ENCODE data around the gene THADA.
A peak's percentile ranks its signal among the peaks of the same experiment; 100 is the strongest.
"Not testable (repeated sequence)": the region's sequence is repeated elsewhere in the genome, so short reads cannot be mapped to it uniquely, and the experiment has no call there.

Gene THADA

GRCh38 chr2:43412114-43412753 lies 183.6 kb downstream of the THADA start:
- in situ Hi-C loops (cut with HindIII; ENCODE audit: low pct_ligation_motif_present, low pct_unique_long_range_greater_than_20kb, low sequenced_read_pairs) = no loop called here
- DNase-seq = peak; percentile 26

DNA sequence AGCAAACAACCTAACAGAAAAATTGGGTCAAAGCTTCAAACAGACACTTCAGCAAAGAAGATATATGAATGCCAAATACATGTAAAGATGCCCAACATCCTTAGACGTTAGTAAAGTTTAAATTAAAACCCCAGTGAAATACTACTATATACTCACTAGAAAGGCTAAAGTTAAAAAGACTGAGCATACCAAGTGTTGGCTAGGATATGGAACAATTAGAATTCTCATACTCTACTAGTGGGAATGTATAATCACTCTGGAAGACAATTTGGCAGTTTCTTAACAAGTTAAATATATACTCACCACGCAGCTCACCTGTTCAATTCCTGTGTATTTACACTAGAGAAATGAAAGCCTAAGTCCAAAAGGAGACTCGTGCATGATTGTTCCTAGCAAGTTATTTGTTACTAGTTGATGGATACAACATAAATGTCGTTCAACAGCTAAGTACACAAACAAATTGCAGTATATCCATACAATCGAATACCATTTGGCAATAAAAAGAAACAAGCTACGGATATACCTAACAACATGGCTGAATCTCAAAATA lies 185.7 kb downstream of the THADA start:
- in situ Hi-C loops (cut with HindIII; ENCODE audit: low pct_ligation_motif_present, low pct_unique_long_range_greater_than_20kb, low sequenced_read_pairs) = no loop called here

DNA sequence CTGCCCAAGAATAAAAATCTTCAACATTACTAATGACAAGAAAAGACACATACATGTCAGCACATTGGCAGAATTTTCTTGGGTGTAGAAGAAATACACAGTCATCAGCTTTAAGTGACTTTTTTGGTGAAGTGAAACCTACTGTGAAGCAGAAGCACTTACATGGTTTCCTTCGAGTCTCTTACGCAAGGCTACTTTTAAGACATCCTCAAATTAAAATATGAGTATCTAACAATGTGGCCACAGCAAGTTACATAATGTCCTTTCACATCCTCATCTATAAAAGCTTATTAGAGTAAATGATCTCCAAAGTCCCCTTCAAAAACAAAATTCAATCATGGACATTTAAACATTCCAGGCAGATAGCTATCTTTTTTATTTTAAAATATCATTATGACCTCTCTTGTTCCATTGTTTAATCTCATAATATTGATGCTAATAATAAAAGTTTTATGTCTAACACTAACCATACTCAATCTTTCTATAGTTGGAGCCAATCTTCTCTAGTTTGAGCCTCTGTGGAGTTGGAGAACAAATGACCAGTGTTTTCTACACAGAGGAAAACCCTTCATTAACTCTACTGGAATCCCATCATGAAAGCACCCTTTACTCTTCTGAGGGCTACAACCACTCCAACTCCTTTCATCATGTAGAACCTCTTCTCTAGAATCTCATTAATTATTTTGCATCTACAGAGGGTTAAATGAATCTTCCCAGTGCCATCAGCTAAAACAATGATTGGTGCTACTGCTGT lies 187.3 kb downstream of the THADA start:
- in situ Hi-C loops (cut with HindIII; ENCODE audit: low pct_ligation_motif_present, low pct_unique_long_range_greater_than_20kb, low sequenced_read_pairs) = no loop called here
- DNase-seq = no peak

More for the DNA sequence above, 185.7 kb downstream of the THADA start:
- no peak for DNase-seq

DNA sequence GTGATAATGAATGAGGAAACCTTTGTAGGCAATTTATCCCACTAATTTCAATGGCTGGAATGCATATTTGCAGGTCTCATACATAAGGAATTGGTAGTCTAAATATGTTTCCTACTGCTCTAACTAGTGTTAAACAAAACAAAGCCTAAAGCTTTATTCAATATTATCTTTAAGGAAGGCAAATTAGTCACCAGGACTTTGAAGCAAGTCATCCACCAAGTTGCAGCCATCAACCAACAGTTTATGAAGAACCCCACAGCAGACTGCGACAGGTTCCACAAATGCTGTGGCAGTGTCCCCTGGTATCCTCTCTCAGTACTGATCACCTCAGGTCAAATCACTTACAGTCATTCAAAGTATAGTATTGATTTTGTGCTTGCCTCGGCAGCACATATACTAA lies 187.9 kb downstream of the THADA start:
- no peak for DNase-seq
- in situ Hi-C loops (cut with HindIII; ENCODE audit: low pct_ligation_motif_present, low pct_unique_long_range_greater_than_20kb, low sequenced_read_pairs) = no loop called here

DNA sequence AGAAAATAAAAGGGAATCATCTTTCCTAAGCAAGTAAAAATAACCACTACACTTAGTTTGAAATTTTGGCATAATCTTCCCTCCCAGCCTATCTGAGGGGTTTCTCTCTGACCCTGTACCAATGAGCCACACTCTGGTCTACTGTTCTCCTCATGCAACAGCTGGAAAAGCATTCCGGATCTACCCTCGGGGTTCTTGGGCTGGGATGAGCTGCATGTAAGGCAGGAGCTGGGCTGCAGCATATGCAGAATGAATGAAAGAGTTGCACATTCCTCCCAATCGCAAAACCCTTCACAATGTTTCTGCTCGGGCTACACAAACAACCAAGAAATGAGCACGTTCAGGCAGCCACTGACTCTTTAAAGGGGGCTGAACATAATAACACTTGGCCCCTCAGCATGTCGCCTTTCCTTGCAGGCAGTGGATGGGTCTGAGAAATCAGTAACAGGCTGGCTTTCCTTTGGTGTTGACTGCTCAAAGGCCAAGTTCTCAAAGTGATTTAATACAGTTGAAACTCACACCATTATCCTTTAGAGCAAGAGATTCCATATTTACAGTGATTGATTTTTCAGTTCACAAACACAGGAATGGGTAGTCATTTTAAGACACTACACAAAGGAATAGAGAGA lies 189.1 kb downstream of the THADA start:
- in situ Hi-C loops (cut with HindIII; ENCODE audit: low pct_ligation_motif_present, low pct_unique_long_range_greater_than_20kb, low sequenced_read_pairs) = no loop called here
- no peak for DNase-seq

- in situ Hi-C loops (cut with HindIII; ENCODE audit: low pct_ligation_motif_present, low pct_unique_long_range_greater_than_20kb, low sequenced_read_pairs) = no loop called here
- no peak for DNase-seq
Measured at GRCh38 chr2:43405829-43406228, 190.0 kb downstream of the THADA start.

GRCh38 chr2:43402452-43402937 lies 193.3 kb downstream of the THADA start:
- no peak for DNase-seq
- in situ Hi-C loops (cut with HindIII; ENCODE audit: low pct_ligation_motif_present, low pct_unique_long_range_greater_than_20kb, low sequenced_read_pairs) = no loop called here

DNA sequence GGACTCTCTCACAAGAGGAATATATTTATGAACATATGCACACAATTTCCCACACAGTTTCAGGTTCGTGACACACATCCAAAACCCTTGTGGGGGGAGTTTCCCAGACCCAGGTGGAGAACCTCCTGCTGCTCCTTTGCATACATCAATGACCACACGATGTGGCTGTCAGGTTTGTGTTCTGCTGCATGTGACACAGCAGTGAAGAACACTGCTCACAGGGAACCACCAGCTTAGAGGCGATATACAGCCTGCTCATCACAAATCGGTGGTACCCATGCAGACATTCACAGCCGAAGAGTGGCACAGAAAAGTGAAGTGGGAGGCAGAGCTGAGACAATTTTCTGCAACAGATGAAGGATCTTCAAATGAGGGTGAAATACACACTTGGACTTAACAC lies 193.8 kb downstream of the THADA start:
- in situ Hi-C loops (cut with HindIII; ENCODE audit: low pct_ligation_motif_present, low pct_unique_long_range_greater_than_20kb, low sequenced_read_pairs) = no loop called here
- no peak for DNase-seq

DNA sequence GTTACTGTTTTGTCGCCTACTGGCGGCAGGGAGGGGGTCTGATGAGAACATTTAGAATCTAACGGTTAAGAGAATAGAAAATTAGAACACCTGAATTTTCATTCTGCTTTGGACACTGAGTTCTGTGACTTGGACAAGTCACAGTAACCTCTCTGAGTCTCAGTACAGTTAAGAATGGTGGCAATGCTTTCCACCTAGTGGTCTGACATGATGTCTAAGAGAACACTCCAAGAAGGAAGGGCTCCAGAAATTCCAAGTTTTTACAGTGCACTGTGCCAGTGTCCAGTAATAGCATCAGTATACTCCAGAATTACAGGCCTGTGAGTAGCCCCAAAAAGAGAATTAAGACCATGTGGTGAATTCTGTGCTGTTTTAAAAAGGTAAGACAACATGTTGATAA lies 195.3 kb downstream of the THADA start:
- in situ Hi-C loops (cut with HindIII; ENCODE audit: low pct_ligation_motif_present, low pct_unique_long_range_greater_than_20kb, low sequenced_read_pairs) = no loop called here
- DNase-seq = no peak

GRCh38 chr2:43399515-43400264 lies 196.1 kb downstream of the THADA start:
- in situ Hi-C loops (cut with HindIII; ENCODE audit: low pct_ligation_motif_present, low pct_unique_long_range_greater_than_20kb, low sequenced_read_pairs) = no loop called here
- no peak for DNase-seq

DNA sequence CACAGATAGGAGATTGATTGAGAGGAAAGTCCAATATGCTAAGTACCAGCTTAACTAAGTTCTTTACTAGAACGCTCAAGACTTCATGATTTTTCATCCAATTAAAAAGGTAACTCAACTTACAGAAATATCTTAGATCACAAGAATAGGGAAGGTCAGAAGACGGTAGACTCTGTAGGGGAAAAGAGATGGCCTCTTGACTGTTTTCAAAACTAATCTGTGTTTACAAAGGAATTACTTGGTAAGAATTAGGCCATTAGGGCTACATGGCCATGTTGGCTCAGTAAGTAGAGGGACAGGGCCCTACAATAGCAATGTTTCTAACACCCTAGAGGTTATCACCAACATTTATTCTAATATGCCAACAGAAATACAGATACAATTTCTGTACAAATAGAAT lies 196.7 kb downstream of the THADA start:
- no peak for DNase-seq
- in situ Hi-C loops (cut with HindIII; ENCODE audit: low pct_ligation_motif_present, low pct_unique_long_range_greater_than_20kb, low sequenced_read_pairs) = no loop called here

GRCh38 chr2:43397821-43398220 lies 198.0 kb downstream of the THADA start:
- no peak for DNase-seq
- in situ Hi-C loops (cut with HindIII; ENCODE audit: low pct_ligation_motif_present, low pct_unique_long_range_greater_than_20kb, low sequenced_read_pairs) = no loop called here

DNA sequence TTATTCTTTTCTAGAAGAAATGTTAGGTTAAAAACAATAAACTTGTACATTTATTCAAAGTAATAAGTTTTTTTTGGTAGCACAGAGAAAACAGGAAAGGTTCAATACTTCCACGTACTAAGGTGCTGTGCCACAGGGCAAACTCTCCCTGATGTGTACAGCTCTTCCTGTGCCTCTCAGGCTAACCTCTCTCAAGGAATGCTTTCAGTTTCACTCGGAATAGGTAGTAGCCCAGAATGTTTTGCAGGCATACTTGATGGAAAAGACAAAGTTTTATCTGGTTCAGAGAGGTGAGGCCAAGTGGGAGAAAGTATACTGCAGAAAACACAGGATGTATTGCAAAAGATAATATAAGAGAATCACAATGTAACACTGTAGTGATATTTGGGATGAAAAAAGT lies 198.4 kb downstream of the THADA start:
- DNase-seq = no peak
- in situ Hi-C loops (cut with HindIII; ENCODE audit: low pct_ligation_motif_present, low pct_unique_long_range_greater_than_20kb, low sequenced_read_pairs) = no loop called here

- in situ Hi-C loops (cut with HindIII; ENCODE audit: low pct_ligation_motif_present, low pct_unique_long_range_greater_than_20kb, low sequenced_read_pairs); DNase-seq: not testable (repeated sequence)
Measured at GRCh38 chr2:43396344-43396743, 199.5 kb downstream of the THADA start.

GRCh38 chr2:43393918-43394317 lies 201.9 kb downstream of the THADA start:
- in situ Hi-C loops (cut with HindIII; ENCODE audit: low pct_ligation_motif_present, low pct_unique_long_range_greater_than_20kb, low sequenced_read_pairs) = no loop called here
- no peak for DNase-seq

DNA sequence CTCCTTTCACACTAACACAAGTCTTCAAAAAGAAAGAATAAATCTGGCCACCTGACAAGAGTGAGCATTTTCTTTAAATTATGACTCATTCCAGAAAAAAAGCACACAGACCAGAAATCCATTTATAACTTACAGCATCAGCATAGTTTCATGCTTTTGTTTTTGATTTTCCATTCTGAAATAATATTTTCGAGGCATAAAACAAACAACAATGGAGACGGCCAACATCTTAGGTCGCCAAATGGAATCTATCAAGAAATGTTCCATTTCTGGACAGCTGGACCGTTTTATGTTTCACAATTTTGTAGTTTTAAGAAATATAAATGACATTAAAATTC lies 204.0 kb downstream of the THADA start:
- in situ Hi-C loops (cut with HindIII; ENCODE audit: low pct_ligation_motif_present, low pct_unique_long_range_greater_than_20kb, low sequenced_read_pairs) = no loop called here
- DNase-seq = no peak

DNA sequence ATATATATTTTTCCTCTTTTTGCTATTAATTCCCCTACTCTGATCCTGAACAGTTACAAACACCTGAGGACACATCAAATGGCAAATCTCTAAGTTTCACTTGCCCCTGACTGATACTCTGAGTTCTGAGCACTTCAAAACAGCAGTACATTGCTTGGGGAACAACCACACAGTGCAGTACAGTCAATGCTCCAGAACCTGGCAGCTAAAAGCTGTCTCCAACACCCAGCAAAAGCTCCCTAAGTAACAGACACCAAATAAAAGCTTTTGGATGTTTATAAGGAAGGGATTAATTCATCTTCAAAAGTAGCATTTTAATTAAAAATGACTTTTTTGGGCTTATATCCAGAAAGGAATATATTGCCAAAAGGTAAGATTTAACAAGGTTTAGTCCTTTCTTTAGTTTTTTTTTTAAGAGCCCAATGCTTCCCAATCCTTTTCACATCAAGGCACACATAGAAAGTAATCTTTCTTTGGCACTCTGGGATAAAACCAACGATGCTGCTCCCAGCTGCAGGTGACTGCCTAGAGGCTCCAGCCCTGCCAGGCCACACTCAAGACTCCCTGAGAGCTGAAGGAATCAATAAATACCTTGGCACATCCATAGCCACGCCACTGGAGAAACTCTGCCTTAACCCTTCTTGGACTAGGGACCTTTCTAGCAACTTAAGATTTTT lies 204.5 kb downstream of the THADA start:
- DNase-seq = no peak
- in situ Hi-C loops (cut with HindIII; ENCODE audit: low pct_ligation_motif_present, low pct_unique_long_range_greater_than_20kb, low sequenced_read_pairs) = no loop called here

Measured in ACHN (cell line).